ENCODE measurements around the gene DUOX1.

The DUOX1 gene

DNA sequence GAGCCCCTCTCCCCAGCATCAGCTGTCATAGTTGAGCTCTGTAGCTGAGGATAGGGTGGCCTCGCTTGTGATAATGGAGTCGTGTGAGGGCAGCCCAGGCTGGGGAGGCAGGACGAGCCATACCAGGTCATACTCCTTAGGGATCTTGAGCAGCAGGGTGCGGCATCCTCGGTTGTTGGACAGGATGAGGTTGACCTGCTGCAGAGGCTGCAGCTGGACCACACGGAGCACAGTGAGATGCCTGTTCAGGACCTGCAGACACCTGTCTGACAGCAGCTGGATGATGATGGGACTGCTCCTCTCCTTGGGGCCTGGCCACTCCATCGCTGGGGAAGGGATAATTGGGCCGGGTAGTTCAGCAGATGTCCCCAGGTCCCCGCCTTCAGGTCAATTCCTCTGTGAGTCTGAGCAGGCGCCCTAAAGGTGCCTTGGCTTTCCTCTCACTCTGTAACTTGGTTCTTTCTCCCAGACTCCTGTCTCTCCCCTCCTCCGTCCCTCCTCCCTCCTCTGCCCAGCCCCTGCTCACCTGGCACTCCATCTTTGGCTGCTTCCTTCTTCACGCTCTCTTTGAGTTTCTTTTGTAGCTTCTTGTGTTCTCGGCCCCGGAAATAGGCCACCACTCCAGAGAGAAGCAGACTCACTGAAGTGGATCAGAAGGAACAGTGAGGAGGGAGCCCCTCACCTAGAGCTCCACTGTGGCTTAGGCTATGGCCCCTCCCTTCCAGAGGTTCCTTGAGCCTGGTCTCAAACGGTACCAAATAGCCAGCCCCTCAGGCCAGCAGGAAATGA, 23.6 kb upstream of the DUOX1 start:
- DNase-seq (ENCODE audit: low read depth), result no peak

DNA sequence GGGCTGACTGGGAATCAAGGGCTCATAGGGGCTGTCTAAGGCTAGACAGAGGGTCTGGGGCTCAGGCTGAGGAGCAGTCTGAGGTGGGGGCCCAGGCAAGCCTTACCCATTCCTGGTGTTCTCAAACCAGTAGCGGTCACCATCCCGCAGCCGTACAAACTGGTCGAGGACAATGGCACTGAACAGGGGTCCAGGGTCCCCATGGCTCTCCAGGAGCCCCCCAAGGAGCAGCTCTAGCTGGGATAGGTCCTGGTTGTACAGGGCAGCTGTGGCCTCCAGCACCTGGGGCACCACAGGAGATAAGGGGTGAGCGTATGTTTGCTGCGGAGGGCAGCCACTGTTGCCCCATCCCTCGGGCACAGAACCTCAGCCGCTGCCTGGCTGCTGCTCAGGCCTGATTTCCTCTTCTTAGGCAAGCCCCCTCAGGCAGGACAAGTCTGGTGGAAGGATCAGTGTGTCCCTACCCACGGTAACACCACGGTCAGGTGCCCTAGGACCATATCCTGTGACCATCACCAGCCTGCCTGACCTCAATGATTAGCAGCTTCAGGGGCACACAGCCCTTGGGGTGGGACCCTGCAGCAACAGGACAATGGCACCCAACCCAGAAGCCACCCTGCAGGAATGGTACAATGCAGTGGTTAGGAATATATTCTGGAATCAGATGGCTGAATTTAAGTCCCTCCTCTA, 21.7 kb upstream of the DUOX1 start:
- DNase-seq (ENCODE audit: low read depth), result no peak

DNA sequence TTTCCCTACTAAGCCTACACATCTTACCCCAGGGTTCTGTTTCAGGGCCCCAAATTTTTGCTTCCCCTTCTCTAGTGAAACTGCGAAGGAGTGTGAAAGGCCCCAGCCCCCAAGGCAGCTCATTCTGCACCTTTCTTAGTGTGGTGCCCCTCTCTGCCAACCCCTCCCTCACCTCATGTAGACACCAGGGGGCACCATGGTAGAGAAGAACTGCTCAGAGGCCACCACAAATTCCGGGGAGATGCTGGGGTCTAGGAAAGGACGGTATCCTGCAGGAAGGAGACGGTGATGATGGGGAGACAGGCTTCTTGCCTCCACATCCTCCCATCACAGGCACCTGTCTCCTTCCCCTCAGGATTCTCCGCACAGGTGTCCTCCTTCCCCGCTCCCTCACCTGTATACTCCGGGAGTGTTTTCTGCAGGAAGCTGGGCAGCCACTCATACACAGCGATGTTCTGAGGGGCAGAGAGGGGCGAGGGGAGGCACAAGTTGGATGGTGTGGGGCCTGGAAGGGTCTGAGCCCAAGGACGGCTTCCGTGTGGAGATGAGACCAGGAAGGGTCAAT, 19.5 kb upstream of the DUOX1 start:
- DNase-seq (ENCODE audit: low read depth), result no peak

DNA sequence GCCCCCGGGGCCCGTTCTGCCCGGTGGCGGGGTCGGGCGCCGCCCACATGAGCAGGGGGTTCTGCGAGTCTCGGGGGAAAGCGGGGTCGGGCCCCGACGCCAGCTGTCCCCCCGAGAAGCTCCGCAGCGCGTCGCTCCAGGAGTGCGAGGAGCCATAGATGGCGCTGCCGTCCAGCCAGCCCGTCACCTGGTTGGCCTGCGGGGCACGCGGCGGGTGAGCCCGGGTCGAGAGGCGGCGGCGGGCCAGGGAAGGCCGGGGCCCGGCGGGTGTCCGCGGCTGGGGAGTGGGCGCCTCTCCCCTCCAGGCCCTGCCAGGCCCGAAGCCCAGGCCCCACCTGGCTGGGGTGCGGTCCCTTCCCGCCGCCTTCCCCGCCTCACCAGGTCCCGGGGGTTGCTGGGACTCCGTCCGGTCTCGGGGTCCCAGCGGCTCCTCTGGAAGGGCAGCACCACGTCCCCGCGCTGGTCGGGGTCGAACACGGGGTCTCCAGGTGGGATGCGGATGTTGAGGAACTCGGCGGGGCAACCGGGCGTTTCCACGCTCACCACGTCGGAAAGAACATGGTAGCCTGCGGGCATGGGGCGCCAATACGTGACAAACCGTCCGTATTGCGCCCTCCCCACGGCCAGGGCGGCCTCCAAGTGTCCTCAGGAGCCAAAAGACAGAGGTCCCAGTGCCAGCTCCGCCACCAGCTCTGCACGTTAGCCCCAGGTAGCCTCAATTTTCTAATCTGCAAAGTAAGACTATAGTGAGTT, 18.2 kb upstream of the DUOX1 start:
- DNase-seq (ENCODE audit: low read depth), result no peak

DNA sequence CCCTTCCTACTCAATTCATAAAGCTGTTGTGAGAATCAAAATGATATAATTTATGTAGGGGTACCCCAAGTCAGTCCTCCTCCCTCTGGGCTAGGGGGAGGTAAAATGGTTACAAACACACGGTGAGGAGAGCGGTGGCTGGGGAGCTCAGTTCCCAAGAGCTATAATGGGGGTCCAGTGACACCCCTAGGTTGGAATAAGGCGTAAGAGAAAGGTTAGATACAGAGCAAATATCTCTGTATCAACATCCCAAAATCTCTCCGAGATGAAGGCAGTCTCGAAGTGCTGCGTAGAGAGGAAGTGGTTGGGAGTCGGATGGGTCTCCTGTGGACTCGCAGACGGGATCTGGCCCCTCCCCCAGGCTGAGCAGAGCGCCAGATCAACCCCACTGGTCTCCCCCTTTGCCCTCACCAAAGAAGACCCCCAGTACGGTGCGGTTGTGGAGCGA, 17.6 kb upstream of the DUOX1 start:
- no peak for DNase-seq (ENCODE audit: low read depth)

DNA sequence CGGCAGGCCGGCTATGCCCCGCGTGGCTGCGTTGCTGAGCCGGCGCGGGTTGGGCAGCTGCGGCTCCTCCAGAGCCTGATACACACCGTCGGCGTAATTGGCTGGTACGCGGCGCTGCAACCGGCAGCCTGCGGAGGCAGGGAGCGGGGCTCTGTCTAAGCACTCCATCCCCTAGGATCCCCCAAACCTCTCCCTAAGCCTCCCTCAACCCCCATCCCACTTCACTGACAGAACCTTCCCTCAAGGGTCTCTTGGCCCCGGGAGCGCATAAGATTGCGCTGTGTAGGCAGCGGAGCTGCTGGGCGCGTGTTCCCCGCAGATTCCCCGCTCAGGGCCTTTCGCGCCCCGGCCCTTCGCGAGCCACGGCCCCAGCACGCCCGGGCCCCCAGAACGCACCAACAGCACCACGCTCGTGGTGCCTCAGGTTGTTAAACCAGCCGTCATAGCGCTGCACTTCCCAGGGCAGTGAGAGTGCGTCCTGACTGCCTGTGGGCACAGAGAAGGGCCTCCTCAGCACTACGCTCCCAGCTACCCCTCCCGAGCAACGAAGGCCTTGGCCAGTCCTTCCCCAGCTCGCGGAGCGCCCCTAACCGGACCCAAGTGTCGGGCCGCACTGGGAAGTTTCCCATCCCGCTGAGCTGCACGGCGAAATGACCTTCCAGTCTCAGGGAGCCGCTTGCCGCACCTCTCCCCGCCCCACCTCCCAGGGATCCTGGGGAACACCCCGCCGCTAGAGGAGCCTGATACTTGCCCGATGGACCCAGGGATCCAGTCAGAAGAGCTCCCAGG, 17.0 kb upstream of the DUOX1 start:
- DNase-seq (ENCODE audit: low read depth), result no peak

DNA sequence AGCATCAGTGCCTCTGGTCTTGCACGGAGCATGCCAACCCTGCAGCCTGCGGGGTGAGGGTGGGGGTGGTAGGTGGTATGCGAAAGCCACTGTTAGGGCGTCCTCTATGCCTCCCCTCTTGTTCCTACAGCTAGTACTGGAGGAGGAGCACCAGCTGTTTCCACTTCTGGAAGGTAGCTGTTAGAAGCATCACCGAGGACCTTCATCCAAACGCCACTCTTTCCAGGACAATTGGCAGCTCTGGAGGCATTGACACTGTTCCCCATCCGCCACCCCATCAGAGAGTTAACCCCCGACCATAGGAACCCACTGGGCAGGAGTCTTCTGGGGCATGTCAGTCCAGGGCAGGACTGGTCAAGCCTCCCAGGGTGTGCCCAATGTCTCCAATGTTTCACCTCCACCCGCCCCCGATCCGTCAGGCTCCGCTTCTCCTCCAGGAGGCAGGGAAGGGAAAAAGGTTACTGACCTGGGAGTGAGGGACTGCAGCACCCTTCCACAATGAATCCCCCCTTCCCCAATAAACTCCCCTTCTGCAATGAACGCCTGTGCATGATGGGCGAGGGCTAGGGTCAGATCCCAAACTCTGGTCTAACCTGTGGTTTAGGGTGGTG, 16.3 kb upstream of the DUOX1 start:
- no peak for DNase-seq (ENCODE audit: low read depth)

DNA sequence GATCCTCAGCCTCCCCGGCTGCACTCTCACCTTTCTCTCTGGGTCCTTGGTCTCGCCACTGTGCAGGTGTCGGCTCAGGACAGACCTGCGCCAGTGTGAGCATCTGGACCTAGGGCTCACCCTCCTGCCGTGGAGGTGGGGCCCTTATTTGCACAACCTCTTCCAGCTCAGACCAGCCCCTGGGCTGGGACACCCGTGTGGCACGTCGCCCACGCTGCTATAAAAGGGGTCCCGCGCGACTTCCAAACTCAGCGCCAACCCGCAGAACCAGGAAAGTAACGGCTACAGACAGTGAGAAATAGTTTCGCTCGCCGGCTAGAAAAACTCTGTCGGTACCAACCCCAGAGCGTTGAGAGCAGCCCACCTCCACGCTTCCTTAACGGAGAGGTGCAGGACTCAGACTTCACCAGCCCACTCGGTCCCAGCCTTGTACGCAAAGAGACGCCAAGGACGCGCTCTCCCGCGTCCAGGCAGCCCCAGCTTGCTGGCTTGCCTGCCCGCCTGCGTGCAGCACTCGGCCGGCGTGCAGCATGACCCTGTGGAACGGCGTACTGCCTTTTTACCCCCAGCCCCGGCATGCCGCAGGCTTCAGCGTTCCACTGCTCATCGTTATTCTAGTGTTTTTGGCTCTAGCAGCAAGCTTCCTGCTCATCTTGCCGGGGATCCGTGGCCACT, 15.6 kb upstream of the DUOX1 start, which contains the start of the genes DUOX2 and DUOXA2:
Gene DUOX2, minus strand, starts transcription at position 97 of the 675 bp plus-strand sequence. CDS start 761 bp downstream, outside the sequence.
Gene DUOXA2, plus strand, starts transcription at position 251 of the 675 bp plus-strand sequence. Its CDS starts 280 bp downstream, at position 531.
- no peak for DNase-seq (ENCODE audit: low read depth)

DNA sequence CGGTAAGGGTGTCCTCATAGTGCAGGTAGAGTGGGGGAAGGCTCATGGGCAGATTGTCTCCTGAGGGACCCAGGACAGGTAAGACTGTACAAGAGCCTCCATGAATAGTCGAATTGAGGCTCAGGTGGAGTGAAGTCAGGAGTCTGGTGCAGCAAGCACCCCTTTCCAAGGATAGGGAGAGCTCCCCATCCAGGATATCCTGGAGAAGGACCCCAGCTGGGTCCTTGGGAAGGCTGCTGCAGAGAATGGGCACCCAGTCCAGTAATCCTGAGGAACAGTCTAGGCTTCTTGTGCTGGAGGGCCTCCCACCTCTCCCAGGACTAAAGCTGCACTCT, 15.1 kb upstream of the DUOX1 start:
- no peak for DNase-seq (ENCODE audit: low read depth)

DNA sequence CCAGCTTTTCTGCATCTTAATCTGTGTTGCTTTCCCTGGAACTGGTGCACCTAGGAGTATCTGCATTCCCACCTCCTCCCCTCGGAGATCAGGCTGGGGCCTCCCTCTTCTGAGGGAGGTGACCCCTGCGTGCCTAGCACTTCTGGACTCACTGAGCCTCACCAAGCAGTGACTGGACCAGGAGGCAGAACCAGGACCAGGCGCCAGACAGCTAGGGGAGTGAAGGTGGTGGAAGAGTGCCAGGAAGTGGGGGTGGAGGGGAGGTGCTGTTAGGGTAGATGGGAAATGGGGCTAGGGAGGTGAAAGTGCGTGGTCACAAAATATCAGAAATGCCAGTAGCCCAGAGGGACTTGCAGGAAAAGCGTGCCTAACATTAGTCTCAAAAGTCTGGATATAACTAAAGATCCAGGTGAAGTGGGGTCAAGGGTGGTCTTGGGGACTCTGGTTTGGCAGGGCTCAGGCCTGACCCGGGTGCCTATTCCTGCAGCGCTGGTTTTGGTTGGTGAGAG, 14.4 kb upstream of the DUOX1 start:
- no peak for DNase-seq (ENCODE audit: low read depth)

DNA sequence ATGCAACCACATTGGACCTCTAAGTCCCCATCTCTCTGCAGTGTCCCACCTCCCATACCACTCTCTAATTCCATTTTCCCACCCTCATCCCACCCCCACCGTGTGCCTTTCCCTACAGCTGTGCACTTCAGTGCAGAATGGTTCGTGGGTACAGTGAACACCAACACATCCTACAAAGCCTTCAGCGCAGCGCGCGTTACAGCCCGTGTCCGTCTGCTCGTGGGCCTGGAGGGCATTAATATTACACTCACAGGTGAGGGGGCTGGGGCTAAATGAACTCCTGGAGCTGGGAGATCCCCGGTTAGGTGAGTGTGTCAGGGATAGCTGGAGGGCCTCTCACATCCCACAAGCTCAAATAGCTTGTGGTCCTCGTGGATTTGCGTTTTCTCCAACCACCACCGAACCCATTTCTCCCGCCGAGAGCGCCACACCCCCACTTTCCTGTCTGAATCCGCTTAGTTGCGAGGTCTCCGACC, 13.8 kb upstream of the DUOX1 start:
- no peak for DNase-seq (ENCODE audit: low read depth)

DNA sequence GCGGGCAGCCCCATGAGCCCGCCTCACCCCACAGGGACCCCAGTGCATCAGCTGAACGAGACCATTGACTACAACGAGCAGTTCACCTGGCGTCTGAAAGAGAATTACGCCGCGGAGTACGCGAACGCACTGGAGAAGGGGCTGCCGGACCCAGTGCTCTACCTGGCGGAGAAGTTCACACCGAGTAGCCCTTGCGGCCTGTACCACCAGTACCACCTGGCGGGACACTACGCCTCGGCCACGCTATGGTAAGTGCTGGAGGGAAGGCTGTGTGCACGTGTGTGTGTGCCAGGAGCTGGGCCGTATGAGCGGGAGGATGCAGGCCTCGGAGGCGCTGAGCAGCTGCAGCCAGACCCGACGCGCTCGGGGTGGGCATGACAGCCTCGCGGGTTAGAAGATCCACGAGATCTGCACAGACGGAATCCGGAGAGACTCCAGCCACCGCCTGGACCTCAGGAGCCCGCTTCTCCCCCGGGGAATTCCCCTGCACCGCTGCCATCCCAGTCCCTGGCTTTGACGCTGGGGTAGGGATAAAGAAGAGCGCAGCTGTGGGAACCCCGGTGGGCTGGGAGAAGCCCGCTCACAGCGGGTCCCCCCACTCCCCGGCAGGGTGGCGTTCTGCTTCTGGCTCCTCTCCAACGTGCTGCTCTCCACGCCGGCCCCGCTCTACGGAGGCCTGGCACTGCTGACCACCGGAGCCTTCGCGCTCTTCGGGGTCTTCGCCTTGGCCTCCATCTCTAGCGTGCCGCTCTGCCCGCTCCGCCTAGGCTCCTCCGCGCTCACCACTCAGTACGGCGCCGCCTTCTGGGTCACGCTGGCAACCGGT, 13.1 kb upstream of the DUOX1 start:
- no peak for DNase-seq (ENCODE audit: low read depth)

DNA sequence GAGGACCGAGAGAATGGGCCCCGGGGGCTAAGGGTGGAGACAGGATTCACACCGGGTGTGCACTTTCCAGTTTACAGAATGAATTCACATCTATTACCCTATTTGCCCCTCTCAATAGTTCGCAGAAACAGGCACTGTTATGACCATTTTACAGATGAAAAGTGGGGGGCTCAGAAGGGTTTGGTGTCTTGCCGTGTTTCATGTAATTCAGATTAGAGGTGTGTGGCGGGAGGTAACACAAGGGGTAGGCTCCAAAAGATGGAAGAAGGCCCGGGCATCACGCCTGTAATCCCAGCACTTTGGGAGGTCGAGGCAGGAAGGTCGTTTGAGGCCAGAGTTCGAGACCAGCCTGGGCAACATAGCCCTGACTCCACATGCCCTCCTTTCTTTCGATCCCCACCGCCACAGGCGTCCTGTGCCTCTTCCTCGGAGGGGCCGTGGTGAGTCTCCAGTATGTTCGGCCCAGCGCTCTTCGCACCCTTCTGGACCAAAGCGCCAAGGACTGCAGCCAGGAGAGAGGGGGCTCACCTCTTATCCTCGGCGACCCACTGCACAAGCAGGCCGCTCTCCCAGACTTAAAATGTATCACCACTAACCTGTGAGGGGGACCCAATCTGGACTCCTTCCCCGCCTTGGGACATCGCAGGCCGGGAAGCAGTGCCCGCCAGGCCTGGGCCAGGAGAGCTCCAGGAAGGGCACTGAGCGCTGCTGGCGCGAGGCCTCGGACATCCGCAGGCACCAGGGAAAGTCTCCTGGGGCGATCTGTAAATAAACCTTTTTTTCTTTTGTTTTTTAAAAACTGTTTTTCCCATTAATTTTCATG, 12.3 kb upstream of the DUOX1 start:
- DNase-seq (ENCODE audit: low read depth), result no peak

DNA sequence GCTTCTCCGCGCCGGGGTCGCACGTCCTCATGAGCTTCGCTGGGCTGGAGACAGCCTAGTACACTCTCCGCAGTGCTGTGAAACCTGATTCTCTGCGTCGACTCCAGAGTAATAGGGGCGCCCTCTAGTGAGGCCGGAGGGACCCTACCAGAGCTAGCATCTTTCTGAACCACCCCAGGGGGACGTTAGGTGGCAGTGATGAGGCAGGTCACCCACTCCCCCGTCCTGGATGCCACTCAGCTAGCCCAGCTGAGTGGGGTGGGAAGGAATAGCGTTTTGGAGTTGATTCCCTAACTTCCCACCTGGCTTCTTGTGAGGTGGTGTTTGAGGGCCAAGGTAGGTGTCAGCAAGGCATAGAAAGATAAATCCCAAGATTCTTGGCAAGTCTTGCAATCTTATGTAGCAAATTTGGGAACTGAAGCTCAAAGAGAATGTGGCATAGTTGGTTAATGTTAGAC, 11.6 kb upstream of the DUOX1 start:
- DNase-seq (ENCODE audit: low read depth), result peak; percentile 75

DNA sequence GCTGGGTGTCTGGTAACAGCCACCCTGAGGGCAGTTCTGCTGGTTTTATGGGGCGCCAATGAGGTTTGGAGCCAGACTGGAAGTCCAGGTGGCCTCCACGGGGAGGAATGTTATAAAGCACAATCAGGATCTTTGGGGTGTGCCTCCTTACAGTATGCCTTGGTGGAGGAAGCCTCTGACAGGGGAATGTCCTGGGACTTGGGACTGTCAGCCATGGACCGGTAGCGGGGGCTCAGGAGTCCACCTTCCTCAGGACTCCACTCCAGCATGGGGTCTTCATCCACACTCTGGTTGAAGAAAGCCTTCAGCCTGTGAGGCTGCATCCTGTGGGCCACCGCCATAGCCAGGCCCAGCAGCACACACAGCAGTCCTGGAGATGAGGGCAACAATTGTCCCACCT, 10.8 kb upstream of the DUOX1 start:
- DNase-seq (ENCODE audit: low read depth), result no peak

DNA sequence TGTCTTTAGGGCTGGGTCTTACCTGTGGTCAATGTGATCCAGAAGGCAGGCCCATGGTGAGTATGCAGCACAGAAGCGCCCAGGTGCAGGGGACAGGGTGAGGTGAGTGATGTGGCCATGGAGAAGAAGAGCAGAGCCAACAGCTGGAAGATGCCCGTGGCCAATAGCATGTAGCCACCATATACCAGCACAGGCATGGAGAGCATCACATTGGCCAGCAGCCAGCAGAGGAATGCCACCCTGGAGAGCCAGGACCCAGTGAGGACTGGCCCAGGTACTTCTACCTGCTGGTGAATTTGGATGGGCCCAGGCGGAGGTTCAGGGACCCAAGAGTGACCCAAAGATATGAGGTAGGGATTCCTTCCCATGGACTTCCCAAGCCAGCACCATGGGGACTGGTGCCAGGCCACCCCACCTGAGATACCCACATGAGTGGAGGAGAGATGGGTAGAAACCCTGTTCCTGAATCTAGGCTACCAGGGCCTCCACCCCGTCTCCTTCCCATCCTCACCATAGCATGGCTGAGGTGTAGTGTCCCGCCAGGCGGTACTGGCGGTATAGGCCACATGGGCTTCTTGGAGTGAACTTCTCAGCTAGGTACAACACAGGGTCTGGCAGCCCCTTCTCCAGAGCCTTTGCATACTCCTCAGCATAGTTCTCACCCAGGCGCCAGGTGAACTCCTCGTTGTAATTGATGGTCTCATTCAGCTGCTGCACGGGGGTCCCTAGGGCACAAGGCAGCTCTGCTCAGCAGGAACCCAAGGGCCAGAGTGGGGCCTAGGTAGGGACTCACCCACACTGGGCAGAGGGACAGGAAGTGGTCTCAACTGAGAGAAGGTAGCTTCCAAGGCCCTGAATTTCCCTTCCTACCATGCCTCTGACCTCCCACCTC, 9.5 kb upstream of the DUOX1 start:
- DNase-seq (ENCODE audit: low read depth), result no peak

DNA sequence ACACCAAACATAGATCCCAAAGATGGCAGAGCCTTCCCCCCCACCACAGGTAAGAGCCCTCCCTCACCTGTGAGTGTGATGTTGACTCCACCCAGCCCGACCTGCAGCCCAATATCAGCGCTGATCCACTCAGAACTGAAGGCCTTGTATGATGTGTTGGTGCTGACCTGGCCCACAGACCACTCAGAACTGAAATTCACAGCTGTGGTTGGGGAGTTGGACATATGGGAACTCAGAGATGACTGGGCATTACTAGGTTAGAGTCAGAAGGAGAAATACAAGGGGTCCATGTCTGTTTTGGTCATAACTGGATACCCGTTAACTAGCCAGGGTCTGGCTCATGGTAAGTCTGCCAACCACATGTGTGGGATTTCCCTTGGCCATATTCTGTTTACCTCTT, 8.8 kb upstream of the DUOX1 start:
- DNase-seq (ENCODE audit: low read depth), result no peak

Data from T follicular helper cell (primary cell).